A549 (cell line): ENCODE measurements around the gene SPACDR. TPM values are rescaled to one million over a fixed set of nuclear protein-coding genes. Genes with fewer than 3 reads are reported as not detected.

Experiments
- ATAC-seq, 2 experiments: fragments of 200-7000 bp in 1 of 2; fragments of >200 bp in 1 of 2; cut with Nextera tagmentation in 1 of 2; cut with Tn5 transposase in 1 of 2; 3 replicates each; pipeline versions ENCODE4 v1.8.0 to v1.9.1; 2018 to 2020; ENCODE audit warnings: mild to moderate bottlenecking in 1 of 2, moderate library complexity in 1 of 2
- CTCF ChIA-PET: fragments of 300-600 bp; sonication (Branson Sonifier 250); formaldehyde crosslinking; extraction: SDS; loops from one replicate; lab custom pipeline; 2021; ENCODE audit warnings: antibody characterized with exemption, inconsistent platforms; lab: Yijun Ruan, JAX
- POLR2A ChIA-PET: fragments of 350-600 bp; formaldehyde crosslinking; extraction: SDS; loops from one replicate; lab custom pipeline; 2021; ENCODE audit warnings: antibody characterized with exemption, inconsistent platforms; lab: Yijun Ruan, JAX
- DNase-seq, 2 experiments: peaks; one replicate each; pipeline versions ENCODE4 v3.0.0 to v3.0.0-alpha.2; 2011 to 2016; ENCODE audit warnings: low read depth in 1 of 2, low spot score in 1 of 2
- FAIRE-seq: peaks from 2 replicates; lab custom pipeline; 2011; peaks lifted over from hg19 to GRCh38; lab: Jason Lieb, UNC
- H3K27ac ChIP-seq, 2 experiments: fragments of >200 bp; sonication (Bioruptor Twin); formaldehyde crosslinking; 3 replicates each; pipeline ENCODE4 v1.5.1; 2016 to 2017
- H3K4me1 ChIP-seq: fragments of >200 bp; sonication (Bioruptor Twin); formaldehyde crosslinking; 3 replicates; pipeline ENCODE4 v1.6.1; 2016
- H3K4me2 ChIP-seq: fragments of >200 bp; sonication (Bioruptor Twin); formaldehyde crosslinking; 3 replicates; pipeline ENCODE4 v1.6.1; 2016
- H3K4me3 ChIP-seq: fragments of >200 bp; sonication (Bioruptor Twin); formaldehyde crosslinking; 3 replicates; pipeline ENCODE4 v1.5.1; 2016
- H3K9me3 ChIP-seq: fragments of >200 bp; sonication (Bioruptor Twin); formaldehyde crosslinking; 3 replicates; pipeline ENCODE4 v1.6.1; 2016
- ATOH8 ChIP-seq: fragments of 250-450 bp; sonication (Bioruptor Pico); IDR thresholded peaks from 2 replicates; pipeline ENCODE4 v1.5.0; 2020; ENCODE audit warnings: low read depth, mild to moderate bottlenecking, moderate library complexity
- BCL3 ChIP-seq: fragments of >200 bp; sonication (Bioruptor Twin); formaldehyde crosslinking; IDR thresholded peaks from 3 replicates; pipeline ENCODE4 v1.6.1; 2016
- BHLHE40 ChIP-seq: IDR thresholded peaks from 2 replicates; pipeline ENCODE4 v1.6.1; 2012; ENCODE audit warnings: low read depth, low read length, inconsistent platforms
- CBX8 ChIP-seq: fragments of 200-600 bp; sonication (generic); IDR thresholded peaks from 2 replicates; pipeline ENCODE4 v1.6.1; 2016
- CEBPB ChIP-seq, 2 experiments: fragments of >200 bp in 1 of 2; sonication (Bioruptor Twin) in 1 of 2; formaldehyde crosslinking in 1 of 2; IDR thresholded peaks; 2 replicates each; pipeline ENCODE4 v1.6.1; 2012 to 2016
- E2F6 ChIP-seq: IDR thresholded peaks from 2 replicates; pipeline ENCODE4 v1.6.1; 2012; ENCODE audit warnings: low read depth, borderline replicate concordance
- EHF ChIP-seq: fragments of 250-450 bp; sonication (Bioruptor Pico); IDR thresholded peaks from 2 replicates; pipeline ENCODE4 v1.5.0; 2020; ENCODE audit warnings: mild to moderate bottlenecking
- EHMT2 ChIP-seq: fragments of 200-600 bp; sonication (generic); IDR thresholded peaks from 2 replicates; pipeline ENCODE4 v1.6.1; 2016; ENCODE audit warnings: antibody characterized with exemption, low read depth, mild to moderate bottlenecking, moderate library complexity
- ELK1 ChIP-seq: fragments of 150-350 bp; IDR thresholded peaks from 2 replicates; pipeline ENCODE4 v1.6.1; 2014; ENCODE audit warnings: low read depth, mild to moderate bottlenecking, low read length
- ESRRA ChIP-seq: fragments of 150-350 bp; IDR thresholded peaks from 2 replicates; pipeline ENCODE4 v1.6.1; 2014; ENCODE audit warnings: mild to moderate bottlenecking, low read length, borderline replicate concordance
- HOXB5 ChIP-seq: fragments of 250-450 bp; sonication (Bioruptor Pico); IDR thresholded peaks from 2 replicates; pipeline ENCODE4 v1.5.0; 2020; ENCODE audit warnings: mild to moderate bottlenecking, moderate library complexity
- KDM1A ChIP-seq: fragments of 200-600 bp; sonication (generic); IDR thresholded peaks from 2 replicates; pipeline ENCODE4 v1.6.1; 2016; ENCODE audit warnings: low read depth, mild to moderate bottlenecking
- MAX ChIP-seq: IDR thresholded peaks from 2 replicates; pipeline ENCODE4 v1.6.1; 2012
- MAZ ChIP-seq: fragments of 150-350 bp; IDR thresholded peaks from 2 replicates; pipeline ENCODE4 v1.6.1; 2014; ENCODE audit warnings: antibody characterized with exemption, low read depth, low read length, borderline replicate concordance
- NFE2L2 ChIP-seq: fragments of 150-350 bp; conservative IDR thresholded peaks from 2 replicates; pipeline ENCODE4 v1.6.1; 2014; ENCODE audit warnings: low read length
- PHF8 ChIP-seq: fragments of 200-600 bp; sonication (generic); IDR thresholded peaks from 2 replicates; pipeline ENCODE4 v1.6.1; 2016; ENCODE audit warnings: low read depth, mild to moderate bottlenecking, antibody characterized with exemption, moderate library complexity, borderline replicate concordance
- POLR2A ChIP-seq: IDR thresholded peaks from 2 replicates; pipeline ENCODE4 v1.6.1; 2012; ENCODE audit warnings: mild to moderate bottlenecking, low read length
- RARB ChIP-seq: fragments of 250-450 bp; sonication (Bioruptor Pico); IDR thresholded peaks from 2 replicates; pipeline ENCODE4 v1.8.0; 2021; ENCODE audit warnings: mild to moderate bottlenecking, moderate library complexity
- REST ChIP-seq: fragments of 200-600 bp; sonication (generic); IDR thresholded peaks from 2 replicates; pipeline ENCODE4 v1.6.1; 2016; ENCODE audit warnings: antibody characterized with exemption, mild to moderate bottlenecking, moderate library complexity
- RFX5 ChIP-seq: fragments of 450-650 bp; IDR thresholded peaks from 2 replicates; pipeline ENCODE4 v1.7.1; 2014; ENCODE audit warnings: antibody characterized with exemption, mild to moderate bottlenecking, moderate library complexity
- TFCP2L1 ChIP-seq: fragments of 250-450 bp; sonication (Bioruptor Pico); IDR thresholded peaks from 2 replicates; pipeline ENCODE4 v1.5.0; 2021; ENCODE audit warnings: mild to moderate bottlenecking
- ZNF302 ChIP-seq: fragments of 250-450 bp; sonication (Bioruptor Pico); IDR thresholded peaks from 2 replicates; pipeline ENCODE4 v1.9.0; 2021; ENCODE audit warnings: inconsistent platforms, mild to moderate bottlenecking, moderate library complexity
- ZSCAN20 ChIP-seq: fragments of 250-450 bp; sonication (Bioruptor Pico); IDR thresholded peaks from 2 replicates; pipeline ENCODE4 v1.8.0; 2022; ENCODE audit warnings: mild to moderate bottlenecking, moderate library complexity
- WGBS: methylation state at CpG from one replicate; pipeline ENCODE4 v1.1.6; 2017; ENCODE audit errors: missing lambda C conversion rate; 5-methylcytosine and 5-hydroxymethylcytosine counted together
- polyA plus RNA-seq, 4 experiments: library from polyadenylated mRNA; depleted of rRNA in 3 of 4; stranded (reverse); fragments of >200 nt; fragmentation: RNase III in 1 of 4; extraction: RNeasy Plus Mini Kit Qiagen cat#74134 plus additional on column Dnase treatment in 1 of 4; gene quantifications; 2 replicates in 3 of 4; 3 replicates in 1 of 4; pipeline ENCODE4 v1.2.3, GENCODE V29; 2011 to 2017

SPACDR gene
- polyA plus RNA-seq, 2 of the 4 experiments (the other 2 are of a cell fraction) = 0.17 to 0.34 TPM

- no peaks in the 10 kb centered on the region for H3K9me3 ChIP-seq
- no peak overlapping the region for H3K4me2 ChIP-seq
- peaks cover 40% of the 10 kb centered on the region for H3K4me1 ChIP-seq
- no peak overlapping the region for H3K4me3 ChIP-seq
- peak overlapping the region in 1 of 2 experiments; percentile 94; a peak in 2 of 6 replicates for H3K27ac ChIP-seq
- TF ChIP-seq BHLHE40 (no peak), REST (no peak), ESRRA (no peak), EHF (CRISPR knock-in tag) (no peak), CBX8 (no peak), CEBPB (IDR thresholded peaks at IDR 0.05) (no peak), ZSCAN20 (CRISPR knock-in tag) (no peak), KDM1A (no peak), BCL3 (no peak), EHMT2 (no peak), RFX5 (no peak), POLR2A (no peak), TFCP2L1 (no peak), ZNF302 (CRISPR knock-in tag) (no peak), HOXB5 (CRISPR knock-in tag) (no peak), NFE2L2 (no peak), MAX (no peak), PHF8 (no peak)
- DNase-seq = peak in 1 of 2 experiments; percentile 69
- CTCF ChIA-PET = interaction anchor here (0.6 to 3.5 kb wide), 8 partner anchors 10 to 101 kb away, joined by 3 to 24 read pairs (median 6); no protein-coding TSS in a partner anchor
- POLR2A ChIA-PET = no interaction called here
- WGBS = 85% methylated on average over 22 of the region's 30 CpGs
- ATAC-seq = peak in 1 of 2 experiments; percentile 8; a peak in 1 of 6 replicates
- no peak for FAIRE-seq
These were observed 22.8 kb upstream of the SPACDR start for GRCh38 chr7:100486753-100487446.

GRCh38 chr7:100486111-100486636 lies 22.1 kb upstream of the SPACDR start:
- H3K4me2 ChIP-seq = peak overlapping the region; percentile 99; the same call in 2 of the 3 replicates
- no peak for TF ChIP-seq ELK1
- TF ChIP-seq MAZ = no peak
- no peak for TF ChIP-seq RARB (CRISPR knock-in tag)
- TF ChIP-seq E2F6 = no peak
- no peak for TF ChIP-seq ATOH8 (CRISPR knock-in tag)
- TF ChIP-seq EHF (CRISPR knock-in tag) = no peak
- peaks cover 40% of the 10 kb centered on the region for H3K4me1 ChIP-seq
- FAIRE-seq (no peak), ATAC-seq (no peak), DNase-seq (no peak)
- H3K9me3 ChIP-seq = no peaks in the 10 kb centered on the region
- WGBS = 81% methylated on average over 5 of the region's 5 CpGs
- CTCF ChIA-PET = interaction anchor here (1.0 to 3.5 kb wide), 7 partner anchors 11 to 95 kb away, joined by 3 to 24 read pairs (median 7); no protein-coding TSS in a partner anchor
- POLR2A ChIA-PET = no interaction called here
- peak overlapping the region; percentile 21 to 94; a peak in 4 of 6 replicates for H3K27ac ChIP-seq
- no peak overlapping the region for H3K4me3 ChIP-seq
